Fibroblast of the aortic adventitia (primary cell): Measurements from ENCODE around the gene DOCK2. TPM values are rescaled to one million over a fixed set of nuclear protein-coding genes. Genes with fewer than 3 reads are reported as not detected.
A peak's percentile ranks its signal among the peaks of the same experiment; 100 is the strongest.

Experiments
- DNase-seq: peaks from one replicate; pipeline ENCODE4 v3.0.0-alpha.2; 2010; ENCODE audit warnings: low read depth
- H3K4me3 ChIP-seq: 2 replicates; pipeline ENCODE4 v1.5.1; 2011; ENCODE audit warnings: low read depth, mild to moderate bottlenecking, control low read depth, low read length, moderate library complexity
- CTCF ChIP-seq: IDR thresholded peaks from 2 replicates; pipeline ENCODE4 v1.5.1; 2011; ENCODE audit warnings: mild to moderate bottlenecking, low read length, control low read depth, inconsistent platforms; ENCODE audit not compliant: insufficient read depth
- total RNA-seq: library from RNA; depleted of rRNA; stranded (reverse); fragments of >200 nt; gene quantifications from 2 replicates; pipeline ENCODE4 v1.2.3, GENCODE V29; 2012; ENCODE audit warnings: low replicate concordance

The DOCK2 gene
- total RNA-seq, 1 donor = 4.6 TPM

GRCh38 chr5:169707686-169708085, 70.6 kb downstream of the DOCK2 start:
- H3K4me3 ChIP-seq = no peak overlapping the region
- TF ChIP-seq CTCF = no peak
- no peak for DNase-seq

DNA sequence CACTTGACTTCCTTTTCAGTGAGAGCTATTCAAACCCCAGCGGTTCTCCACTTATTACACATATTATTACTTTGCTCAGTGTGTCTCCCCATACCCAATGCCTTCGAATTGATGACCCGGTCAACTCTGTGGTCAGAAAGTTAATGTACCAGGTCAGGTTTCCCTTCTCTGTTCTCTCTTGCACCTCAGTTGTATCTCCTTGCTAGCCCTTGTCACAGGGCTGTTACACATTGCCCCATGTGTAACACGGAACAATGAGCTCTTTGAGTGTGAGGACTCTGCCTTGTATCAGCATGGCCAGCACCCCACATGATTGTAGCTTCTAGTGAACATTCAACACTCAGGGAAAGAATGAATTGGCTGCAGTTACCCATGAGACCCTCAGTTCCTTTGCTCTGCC, 73.6 kb downstream of the DOCK2 start:
- no peak for DNase-seq
- no peak for TF ChIP-seq CTCF
- H3K4me3 ChIP-seq = no peak overlapping the region

GRCh38 chr5:169711551-169712225, 74.6 kb downstream of the DOCK2 start:
- no peak for TF ChIP-seq CTCF
- H3K4me3 ChIP-seq = no peak overlapping the region
- DNase-seq = no peak

GRCh38 chr5:169712428-169712827, 75.4 kb downstream of the DOCK2 start:
- no peak for TF ChIP-seq CTCF
- no peak for DNase-seq
- H3K4me3 ChIP-seq = no peak overlapping the region

- no peak overlapping the region for H3K4me3 ChIP-seq
- TF ChIP-seq CTCF = no peak
- peak; percentile 76 for DNase-seq
These were observed 79.2 kb downstream of the DOCK2 start for GRCh38 chr5:169716287-169716686.

DNA sequence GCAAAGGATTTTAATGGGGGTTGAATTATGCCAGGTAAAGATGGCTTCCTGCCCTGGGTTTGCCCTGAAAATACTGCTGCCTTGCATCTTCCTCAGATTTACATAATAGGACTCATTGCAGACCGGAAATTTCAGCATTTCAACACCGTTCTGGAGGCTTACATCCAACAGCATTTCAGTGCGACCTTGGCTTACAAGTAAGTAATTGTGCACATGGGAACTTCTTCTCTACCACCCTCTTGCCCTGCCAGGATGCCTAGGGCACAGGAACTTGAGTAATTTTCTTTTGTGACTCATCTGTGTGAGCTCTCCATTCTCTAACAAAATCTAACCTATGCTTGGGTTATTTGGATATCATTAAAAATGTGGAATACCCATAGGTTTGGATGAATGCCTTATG, 80.2 kb downstream of the DOCK2 start:
- no peak for TF ChIP-seq CTCF
- no peak overlapping the region for H3K4me3 ChIP-seq
- peak; percentile 33 for DNase-seq
